ENCODE results near the gene NOS1. TPM values are rescaled to one million over a fixed set of nuclear protein-coding genes. Genes with fewer than 3 reads are reported as not detected.
"Not testable (repeated sequence)": the region's sequence is repeated elsewhere in the genome, so short reads cannot be mapped to it uniquely, and the experiment has no call there.

NOS1 gene
- total RNA-seq, 4 donors from 2014 or later, result 6.6 to 15.4 (median 12.0) TPM

GRCh38 chr12:117188961-117189724 lies 172.3 kb downstream of the NOS1 start:
- H3K9me3 ChIP-seq, result no peaks in the 10 kb centered on the region
- DNase-seq (ENCODE audit: low spot score in 2 of 2), result peak in 1 of 2 donors; percentile 74

GRCh38 chr12:117188121-117188665 lies 173.2 kb downstream of the NOS1 start:
- Histone ChIP-seq H3K4me3 (no peak overlapping the region), H3K36me3 (peaks cover 28% of the 10 kb centered on the region), H3K4me1 (peaks cover 23% of the 10 kb centered on the region), H3K9me3 (no peaks in the 10 kb centered on the region), H3K27me3 (no peaks in the 10 kb centered on the region), H3K27ac (no peak overlapping the region)
- WGBS, result 95% methylated on average over 12 of the region's 12 CpGs
- peak in 1 of 2 donors; percentile 72 for DNase-seq (ENCODE audit: low spot score in 2 of 2)
- no peak for TF ChIP-seq POLR2AphosphoS5 (IDR thresholded peaks at IDR 0.05)
- TF ChIP-seq EP300 (IDR thresholded peaks at IDR 0.05), result no peak
- no peak for TF ChIP-seq CTCF (IDR thresholded peaks at IDR 0.05)
- no peak for TF ChIP-seq POLR2A (IDR thresholded peaks at IDR 0.05)

More at GRCh38 chr12:117188961-117189724, 172.3 kb downstream of the NOS1 start:
- H3K27me3 ChIP-seq, result no peaks in the 10 kb centered on the region
- WGBS, result 23% methylated on average over 23 of the region's 25 CpGs
- TF ChIP-seq POLR2AphosphoS5 (IDR thresholded peaks at IDR 0.05), result no peak
- H3K4me1 ChIP-seq, result peaks cover 23% of the 10 kb centered on the region
- H3K27ac ChIP-seq, result peak overlapping the region; percentile 76
- peak overlapping the region; percentile 64 for H3K4me3 ChIP-seq
- H3K36me3 ChIP-seq, result peaks cover 20% of the 10 kb centered on the region

- peak in 1 of 2 donors; percentile 32 for DNase-seq (ENCODE audit: low spot score in 2 of 2)
- WGBS, result 80% methylated on average over 4 of the region's 4 CpGs
- H3K27ac ChIP-seq, result no peak overlapping the region
- H3K27me3 ChIP-seq, result no peaks in the 10 kb centered on the region
- no peak overlapping the region for H3K4me3 ChIP-seq
- peaks cover 34% of the 10 kb centered on the region for H3K36me3 ChIP-seq
- H3K4me1 ChIP-seq, result peaks cover 23% of the 10 kb centered on the region
- H3K9me3 ChIP-seq, result no peaks in the 10 kb centered on the region
- TF ChIP-seq POLR2A (IDR thresholded peaks at IDR 0.05) (no peak), EP300 (IDR thresholded peaks at IDR 0.05) (no peak), POLR2AphosphoS5 (IDR thresholded peaks at IDR 0.05) (no peak), CTCF (IDR thresholded peaks at IDR 0.05) (no peak)
Observed at GRCh38 chr12:117187421-117187820, 174.0 kb downstream of the NOS1 start.

GRCh38 chr12:117182866-117183265 lies 178.6 kb downstream of the NOS1 start:
- TF ChIP-seq POLR2A (IDR thresholded peaks at IDR 0.05) (no peak), EP300 (IDR thresholded peaks at IDR 0.05) (no peak), CTCF (IDR thresholded peaks at IDR 0.05) (no peak)
- Histone ChIP-seq H3K27me3 (no peaks in the 10 kb centered on the region), H3K4me3 (no peak overlapping the region), H3K4me1 (no peaks in the 10 kb centered on the region), H3K27ac (no peak overlapping the region), H3K9me3 (no peaks in the 10 kb centered on the region), H3K36me3 (peaks cover 64% of the 10 kb centered on the region)
- peak in 1 of 2 donors; percentile 13 for DNase-seq (ENCODE audit: low spot score in 2 of 2)
- 97% methylated on average over 3 of the region's 3 CpGs for WGBS

GRCh38 chr12:117181468-117181843 lies 180.0 kb downstream of the NOS1 start:
- WGBS, result 94% methylated on average over 8 of the region's 8 CpGs
- H3K27me3 ChIP-seq, H3K9me3 ChIP-seq, H3K4me3 ChIP-seq, H3K4me1 ChIP-seq, H3K27ac ChIP-seq: not testable (repeated sequence)
- H3K36me3 ChIP-seq, result peaks cover 75% of the 10 kb centered on the region
- DNase-seq (ENCODE audit: low spot score in 2 of 2), result peak in 1 of 2 donors; percentile 9

- TF ChIP-seq CTCF (IDR thresholded peaks at IDR 0.05) (no peak), POLR2AphosphoS5 (IDR thresholded peaks at IDR 0.05) (no peak), POLR2A (IDR thresholded peaks at IDR 0.05) (no peak)
- H3K9me3 ChIP-seq, result no peaks in the 10 kb centered on the region
- H3K4me3 ChIP-seq, result no peak overlapping the region
- H3K27ac ChIP-seq, result no peak overlapping the region
- 79% methylated on average over 4 of the region's 4 CpGs for WGBS
- H3K4me1 ChIP-seq, result no peaks in the 10 kb centered on the region
- H3K36me3 ChIP-seq, result peaks cover 75% of the 10 kb centered on the region
- no peak for DNase-seq (ENCODE audit: low spot score in 2 of 2)
- H3K27me3 ChIP-seq, result no peaks in the 10 kb centered on the region
Observed at GRCh38 chr12:117180758-117181467, 180.5 kb downstream of the NOS1 start.

Data from suprapubic skin (tissue), 4 donors.